ENCODE results near the gene CRACR2B.

The CRACR2B gene

GRCh38 chr11:855330-855674 is 27.6 kb downstream of the CRACR2B start:
- no peak for DNase-seq

- no peak for DNase-seq
Measured at GRCh38 chr11:855796-856195, 28.1 kb downstream of the CRACR2B start.

GRCh38 chr11:856397-856796 is 28.7 kb downstream of the CRACR2B start:
- no peak for DNase-seq

- no peak for DNase-seq
Measured at GRCh38 chr11:858053-858761, 30.5 kb downstream of the CRACR2B start.

- no peak for DNase-seq
Measured at GRCh38 chr11:858762-859339, 31.1 kb downstream of the CRACR2B start.

GRCh38 chr11:859394-860131 is 31.8 kb downstream of the CRACR2B start:
- DNase-seq: no peak

- DNase-seq: no peak
Measured at GRCh38 chr11:860234-861104, 32.8 kb downstream of the CRACR2B start.

GRCh38 chr11:861105-861479 is 33.4 kb downstream of the CRACR2B start:
- DNase-seq: no peak

GRCh38 chr11:862081-862661 is 34.5 kb downstream of the CRACR2B start:
- no peak for DNase-seq

- DNase-seq: no peak
Measured at GRCh38 chr11:862696-863022, 34.9 kb downstream of the CRACR2B start.

GRCh38 chr11:863023-863909 is 35.5 kb downstream of the CRACR2B start:
- DNase-seq: no peak

GRCh38 chr11:863910-864827 is 36.5 kb downstream of the CRACR2B start:
- DNase-seq: no peak

GRCh38 chr11:864898-865297 is 37.2 kb downstream of the CRACR2B start:
- no peak for DNase-seq

- no peak for DNase-seq
Measured at GRCh38 chr11:865462-866430, 38.0 kb downstream of the CRACR2B start.

- DNase-seq: no peak
Measured at GRCh38 chr11:866481-866880, 38.8 kb downstream of the CRACR2B start.

GRCh38 chr11:867856-868358 is 40.2 kb downstream of the CRACR2B start:
- no peak for DNase-seq

- DNase-seq: no peak
Measured at GRCh38 chr11:868394-868793, 40.7 kb downstream of the CRACR2B start.

- no peak for DNase-seq
Measured at GRCh38 chr11:868802-869201, 41.1 kb downstream of the CRACR2B start.

- DNase-seq: no peak
Measured at GRCh38 chr11:869399-870126, 41.8 kb downstream of the CRACR2B start.
